ENCODE results near the gene PLCB2. TPM values are rescaled to one million over a fixed set of nuclear protein-coding genes. Genes with fewer than 3 reads are reported as not detected.

Gene PLCB2
- polyA plus RNA-seq, 1 donor from 2014 or later: 7.4 TPM

GRCh38 chr15:40244961-40245523 is 62.7 kb downstream of the PLCB2 start:
- H3K4me3 ChIP-seq (ENCODE audit: low read length): no peak overlapping the region
- no peak overlapping the region for H3K9ac ChIP-seq (ENCODE audit: low read length)
- H3K9me2 ChIP-seq (ENCODE audit: insufficient read depth, low read length): no peaks in the 10 kb centered on the region
- H3K9me3 ChIP-seq (ENCODE audit: low read length): no peaks in the 10 kb centered on the region
- no peak overlapping the region for H2AFZ ChIP-seq (ENCODE audit: low read depth, low read length)
- TF ChIP-seq POLR2AphosphoS5 (IDR thresholded peaks at IDR 0.05): no peak
- no peak for TF ChIP-seq REST (IDR thresholded peaks at IDR 0.05; ENCODE audit: borderline replicate concordance)
- TF ChIP-seq EP300 (conservative IDR thresholded peaks at IDR 0.05; ENCODE audit: poor library complexity, severe bottlenecking): no peak
- no peak for TF ChIP-seq RAD21 (conservative IDR thresholded peaks at IDR 0.05)
- no peak for TF ChIP-seq TAF1 (IDR thresholded peaks at IDR 0.05; ENCODE audit: low read depth)
- TF ChIP-seq MXI1 (conservative IDR thresholded peaks at IDR 0.05; ENCODE audit: poor library complexity, severe bottlenecking): no peak
- no peak for TF ChIP-seq SMC3 (conservative IDR thresholded peaks at IDR 0.05; ENCODE audit: poor library complexity)
- TF ChIP-seq CTCF (IDR thresholded peaks at IDR 0.05; ENCODE audit: poor library complexity, severe bottlenecking): no peak
- no peak for TF ChIP-seq EZH2 (IDR thresholded peaks at IDR 0.05; ENCODE audit: borderline replicate concordance, insufficient read depth, low read length, poor library complexity, severe bottlenecking)
- H3K27me3 ChIP-seq (ENCODE audit: insufficient read depth, low read depth, low read length): peaks cover 1% of the 10 kb centered on the region
- no peaks in the 10 kb centered on the region for H4K20me1 ChIP-seq (ENCODE audit: insufficient read depth)
- no peaks in the 10 kb centered on the region for H3K79me2 ChIP-seq (replicated peaks; ENCODE audit: insufficient read depth, low read length)
- no peaks in the 10 kb centered on the region for H3F3A ChIP-seq (ENCODE audit: insufficient read depth, low read length, poor library complexity, severe bottlenecking)
- H3K36me3 ChIP-seq (ENCODE audit: insufficient read depth, low read length): no peaks in the 10 kb centered on the region
- H3K27ac ChIP-seq (ENCODE audit: low read length): no peak overlapping the region
- no peak overlapping the region for H3K4me2 ChIP-seq (ENCODE audit: low read length)

DNA sequence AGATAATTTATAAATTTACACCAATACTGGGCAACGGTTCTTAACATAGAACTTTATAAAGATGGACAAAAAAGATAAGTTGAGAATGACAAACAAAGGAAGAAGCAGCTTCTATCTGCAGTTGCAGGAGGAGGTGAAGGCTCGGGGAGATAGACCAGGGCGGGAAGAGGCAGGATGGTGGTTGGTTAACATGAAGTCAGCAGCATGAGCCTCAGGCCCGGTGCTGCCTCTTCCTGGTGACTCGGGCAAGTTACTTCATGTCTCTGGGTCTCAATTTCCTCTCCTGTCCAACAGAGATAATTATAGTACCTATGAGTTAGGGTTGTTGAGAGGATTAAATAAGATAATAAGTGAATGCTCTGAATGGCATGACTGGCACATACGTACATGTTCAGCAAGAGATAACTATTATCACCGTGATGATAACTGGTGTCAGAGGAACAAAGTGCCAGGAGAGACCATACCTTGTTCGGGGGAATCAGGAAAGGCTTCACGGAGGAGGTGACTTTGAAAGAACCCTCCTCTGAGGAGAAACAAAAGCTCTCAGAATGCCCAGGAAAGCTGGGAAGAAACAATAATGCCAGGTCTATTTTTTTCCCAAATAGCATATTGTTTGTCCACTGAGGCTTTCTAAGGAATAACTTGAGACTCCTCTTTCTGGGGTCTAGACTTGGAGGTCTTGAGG is 64.5 kb downstream of the PLCB2 start:
- Histone ChIP-seq H4K20me1 (ENCODE audit: insufficient read depth) (no peaks in the 10 kb centered on the region), H3K36me3 (ENCODE audit: insufficient read depth, low read length) (no peaks in the 10 kb centered on the region), H3F3A (ENCODE audit: insufficient read depth, low read length, poor library complexity, severe bottlenecking) (no peaks in the 10 kb centered on the region), H3K27me3 (ENCODE audit: insufficient read depth, low read depth, low read length) (no peaks in the 10 kb centered on the region), H3K79me2 (replicated peaks; ENCODE audit: insufficient read depth, low read length) (no peaks in the 10 kb centered on the region), H3K9me3 (ENCODE audit: low read length) (no peaks in the 10 kb centered on the region), H3K9me2 (ENCODE audit: insufficient read depth, low read length) (no peaks in the 10 kb centered on the region), H3K27ac (ENCODE audit: low read length) (no peak overlapping the region), H2AFZ (ENCODE audit: low read depth, low read length) (no peak overlapping the region), H3K4me3 (ENCODE audit: low read length) (no peak overlapping the region), H3K4me2 (ENCODE audit: low read length) (no peak overlapping the region), H3K9ac (ENCODE audit: low read length) (no peak overlapping the region)
- TF ChIP-seq SMC3 (conservative IDR thresholded peaks at IDR 0.05; ENCODE audit: poor library complexity) (no peak), POLR2AphosphoS5 (IDR thresholded peaks at IDR 0.05) (no peak), EZH2 (IDR thresholded peaks at IDR 0.05; ENCODE audit: borderline replicate concordance, insufficient read depth, low read length, poor library complexity, severe bottlenecking) (no peak), REST (IDR thresholded peaks at IDR 0.05; ENCODE audit: borderline replicate concordance) (no peak), RAD21 (conservative IDR thresholded peaks at IDR 0.05) (no peak), TAF1 (IDR thresholded peaks at IDR 0.05; ENCODE audit: low read depth) (no peak), EP300 (conservative IDR thresholded peaks at IDR 0.05; ENCODE audit: poor library complexity, severe bottlenecking) (no peak), MXI1 (conservative IDR thresholded peaks at IDR 0.05; ENCODE audit: poor library complexity, severe bottlenecking) (no peak), CTCF (IDR thresholded peaks at IDR 0.05; ENCODE audit: poor library complexity, severe bottlenecking) (no peak)
